SW 1271 (cell line): Measurements from ENCODE around the gene CCDC127.
"Not testable (repeated sequence)": the region's sequence is repeated elsewhere in the genome, so short reads cannot be mapped to it uniquely, and the experiment has no call there.

Experiments used
- DNase-seq, 2 experiments: peaks; one replicate each; lab custom pipeline; 2025; lab: John Stamatoyannopoulos, UW

Gene CCDC127

DNA sequence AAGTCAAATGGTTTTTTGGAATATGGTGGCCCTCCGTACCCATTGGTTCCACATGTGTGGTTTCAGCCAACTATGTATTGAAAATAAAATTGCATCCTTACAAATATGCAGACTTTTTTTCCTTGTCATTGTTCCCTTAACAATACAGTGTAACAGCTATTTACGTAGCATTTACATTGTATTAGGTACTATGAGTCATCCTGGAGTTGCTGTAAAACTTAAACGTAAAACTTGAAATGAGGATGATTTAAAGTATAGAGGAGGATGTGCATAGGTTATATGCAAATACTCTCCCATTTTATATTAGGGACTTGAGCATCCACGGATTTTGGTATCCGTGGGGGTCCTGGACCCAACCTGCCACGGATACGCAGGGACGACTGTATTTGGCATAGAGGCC is 16.5 kb upstream of the CCDC127 start:
- no peak for DNase-seq

DNA sequence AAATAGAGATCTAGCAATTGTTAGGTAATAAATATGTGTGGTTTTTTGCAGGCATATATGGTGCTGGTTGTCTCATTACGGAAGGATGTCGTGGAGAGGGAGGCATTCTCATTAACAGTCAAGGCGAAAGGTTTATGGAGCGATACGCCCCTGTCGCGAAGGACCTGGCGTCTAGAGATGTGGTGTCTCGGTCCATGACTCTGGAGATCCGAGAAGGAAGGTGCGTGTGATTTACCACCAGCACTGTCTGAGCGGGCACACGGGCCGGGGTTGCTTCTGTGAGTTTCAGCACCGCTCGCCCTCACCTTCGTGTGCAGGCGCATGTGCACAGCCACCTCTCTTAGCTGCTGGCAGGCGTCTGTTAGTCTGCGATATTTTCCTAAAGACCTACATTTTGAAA is 15.5 kb upstream of the CCDC127 start:
- DNase-seq, result not testable (repeated sequence)

DNA sequence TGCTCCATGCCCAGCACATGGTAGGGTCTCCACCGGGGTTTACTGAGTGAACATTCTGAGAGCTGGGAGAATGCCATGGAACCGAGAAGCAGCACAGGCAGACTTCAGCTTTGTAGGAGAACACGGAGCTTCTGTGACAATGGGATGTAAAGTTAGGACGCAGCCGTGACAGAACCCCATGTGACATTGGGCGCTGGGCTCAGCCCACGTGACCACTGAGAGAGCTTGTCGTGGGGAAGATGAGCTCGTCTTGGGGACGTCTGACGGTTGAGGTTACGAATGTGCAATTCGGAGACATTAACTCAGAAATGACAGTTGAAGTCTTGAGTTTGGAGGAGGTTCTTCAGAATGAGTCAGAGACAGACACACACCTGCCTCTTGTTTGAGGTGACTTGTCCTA is 13.7 kb upstream of the CCDC127 start:
- DNase-seq, result no peak

DNA sequence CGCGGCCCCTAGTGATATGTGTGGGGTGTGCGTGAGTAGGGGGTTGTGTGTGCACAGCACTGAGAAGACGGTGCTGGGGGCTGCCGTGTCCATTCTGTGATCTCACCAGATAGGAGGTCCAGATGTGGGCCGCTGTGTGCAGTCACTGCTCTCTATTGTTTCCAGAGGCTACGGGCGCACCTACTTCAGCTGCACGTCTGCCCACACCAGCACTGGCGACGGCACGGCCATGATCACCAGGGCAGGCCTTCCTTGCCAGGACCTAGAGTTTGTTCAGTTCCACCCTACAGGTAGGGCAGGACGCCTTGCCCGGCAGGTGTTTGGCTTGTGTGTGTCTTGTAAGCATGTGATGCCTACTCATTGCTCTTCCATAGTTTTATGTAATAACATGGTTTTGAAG is 12.8 kb upstream of the CCDC127 start:
- DNase-seq, result no peak

DNA sequence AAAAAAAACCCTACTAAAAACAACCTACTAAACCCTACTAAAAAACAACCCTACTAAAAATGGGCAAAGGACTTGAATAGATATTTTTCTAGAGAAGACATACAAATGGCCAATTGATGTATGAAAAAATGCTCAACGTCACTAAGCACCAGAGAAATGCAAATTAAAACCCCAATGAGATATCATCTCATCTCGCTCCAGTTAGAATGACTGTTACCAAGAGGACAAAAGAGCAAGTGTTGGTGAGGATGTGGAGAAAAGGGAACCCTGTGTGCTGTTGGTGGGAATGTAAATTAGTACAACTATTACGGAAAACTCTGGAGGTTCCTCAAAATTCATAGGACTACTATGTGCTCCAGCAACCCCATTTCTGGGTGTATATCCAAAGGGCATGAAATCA is 10.9 kb upstream of the CCDC127 start:
- DNase-seq, result no peak

DNA sequence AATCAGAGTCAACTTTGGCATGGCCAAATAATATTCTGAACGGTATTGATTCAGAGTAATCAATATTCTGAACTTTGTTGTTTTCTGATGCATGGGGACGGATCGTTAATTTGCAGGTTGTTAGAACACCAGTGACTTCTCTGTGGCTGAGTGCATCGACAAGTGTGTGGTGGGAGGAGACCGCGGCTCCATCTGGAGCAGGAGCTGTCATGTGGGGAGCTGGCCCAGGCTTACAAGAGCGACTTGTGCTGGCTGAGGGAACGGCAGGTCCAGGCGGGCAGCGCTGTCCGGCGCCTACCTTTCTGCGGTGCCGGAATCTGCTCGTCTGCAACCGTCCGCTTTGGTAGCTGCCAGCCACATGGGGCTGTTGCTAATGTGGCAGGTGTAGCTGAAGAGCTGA is 9.4 kb upstream of the CCDC127 start:
- not testable (repeated sequence) for DNase-seq

DNA sequence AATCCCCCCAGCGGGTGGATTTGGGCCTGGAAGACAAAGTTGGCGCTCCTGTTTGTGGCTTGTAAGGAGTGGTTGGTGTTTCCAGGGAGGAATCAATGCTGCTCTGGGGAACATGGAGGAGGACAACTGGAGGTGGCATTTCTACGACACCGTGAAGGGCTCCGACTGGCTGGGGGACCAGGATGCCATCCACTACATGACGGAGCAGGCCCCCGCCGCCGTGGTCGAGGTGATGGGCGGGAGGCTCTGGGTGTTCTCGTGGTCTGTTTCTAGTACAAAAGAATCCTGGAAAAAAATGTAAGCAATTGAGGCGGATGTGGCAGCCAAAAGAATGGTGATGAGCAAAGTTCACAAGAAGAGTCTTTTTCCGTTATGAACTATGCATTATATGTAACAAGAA is 7.4 kb upstream of the CCDC127 start:
- DNase-seq, result no peak

DNA sequence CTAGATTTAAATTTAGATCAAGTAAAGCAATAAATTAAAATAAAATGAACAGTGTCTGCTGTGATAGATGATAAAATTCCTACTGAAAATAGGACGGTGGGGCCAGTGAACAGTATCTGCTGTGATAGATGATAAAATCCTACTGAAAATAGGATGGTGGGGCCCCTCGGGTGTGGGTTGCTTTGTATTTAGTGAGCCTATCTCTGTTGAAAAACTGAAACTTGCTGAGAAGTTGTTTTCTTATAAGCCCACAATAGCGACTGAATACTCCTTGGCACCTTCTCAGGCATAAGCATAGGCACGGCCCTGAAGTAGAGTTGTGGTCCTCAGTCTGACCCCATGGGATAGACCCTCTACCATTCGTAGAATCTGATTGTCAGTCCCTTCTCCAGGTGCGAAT is 5.8 kb upstream of the CCDC127 start:
- no peak for DNase-seq

DNA sequence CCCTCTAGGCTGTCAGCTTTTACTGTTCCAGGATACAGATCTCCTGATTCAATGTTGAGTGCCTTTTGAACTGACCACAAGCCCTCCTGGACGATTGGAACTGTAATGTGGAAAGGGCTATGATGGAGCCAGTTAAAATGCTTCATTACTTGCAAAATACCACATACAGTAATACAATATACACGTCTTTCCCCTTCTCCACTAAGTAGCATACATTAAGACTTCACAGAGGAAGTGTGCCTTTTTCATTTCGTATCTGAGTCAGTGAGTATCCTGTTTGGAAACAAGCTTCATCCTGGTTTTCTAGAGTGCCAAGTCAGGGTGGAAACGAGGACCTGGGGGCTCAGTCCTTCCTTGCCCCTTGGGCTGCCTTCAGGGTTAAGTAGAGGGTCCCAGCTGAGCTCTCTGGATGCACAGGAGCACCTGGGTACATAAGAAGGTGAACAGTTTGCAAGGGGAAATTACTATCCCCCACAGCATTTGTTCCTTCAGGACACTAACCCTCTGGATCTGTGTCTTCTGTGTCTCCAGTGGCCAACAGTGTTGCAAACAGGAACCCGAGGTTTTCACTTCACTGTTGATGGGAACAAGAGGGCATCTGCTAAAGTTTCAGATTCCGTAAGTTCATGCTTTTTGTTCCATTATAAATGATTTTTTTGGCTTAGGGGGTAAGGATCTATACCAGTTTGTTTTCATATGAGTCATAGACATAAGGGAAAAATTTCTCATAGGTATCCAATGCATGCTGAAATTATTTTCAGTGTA is 5.2 kb upstream of the CCDC127 start:
- peak in 1 of 2 experiments; percentile 4 for DNase-seq

DNA sequence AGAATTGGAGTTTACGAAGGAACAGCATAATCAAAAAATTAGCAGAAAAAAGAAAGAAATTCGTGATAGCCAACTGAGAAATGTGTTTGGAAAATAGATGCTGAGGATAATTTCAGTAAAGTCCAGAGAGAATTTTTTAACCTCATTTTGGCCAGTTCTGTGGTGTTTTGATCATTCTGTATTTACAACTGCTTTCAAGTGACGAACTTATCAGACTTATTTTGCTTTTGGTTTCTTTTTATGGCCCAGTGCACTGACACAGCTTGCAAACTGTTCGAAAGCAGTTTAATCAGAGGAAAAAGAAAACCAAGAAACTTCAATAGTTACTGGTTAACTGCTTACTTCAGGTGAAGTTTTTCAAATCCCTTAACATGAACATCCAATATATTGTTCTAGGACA is 2.0 kb upstream of the CCDC127 start:
- DNase-seq, result no peak

DNA sequence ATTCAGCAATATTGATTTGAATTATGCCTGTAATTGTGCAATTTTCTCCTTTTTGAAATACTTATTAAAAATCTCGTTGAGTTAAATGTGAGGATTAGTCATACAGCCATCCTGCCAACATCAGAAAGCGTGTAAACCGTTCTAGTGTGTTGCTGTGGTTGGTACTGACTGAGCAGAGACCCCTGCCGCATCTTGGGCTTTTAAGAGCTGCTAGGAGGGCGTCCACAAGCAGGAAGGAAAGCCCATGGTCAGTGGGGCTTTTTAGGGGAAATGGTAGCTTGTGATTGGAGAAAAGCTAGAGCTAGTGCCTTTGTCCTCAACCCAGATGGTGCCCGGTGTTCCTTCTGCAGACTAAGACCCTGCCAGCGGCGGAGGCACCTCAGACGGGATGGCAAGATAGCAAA is 1.5 kb upstream of the CCDC127 start:
- DNase-seq, result no peak

DNA sequence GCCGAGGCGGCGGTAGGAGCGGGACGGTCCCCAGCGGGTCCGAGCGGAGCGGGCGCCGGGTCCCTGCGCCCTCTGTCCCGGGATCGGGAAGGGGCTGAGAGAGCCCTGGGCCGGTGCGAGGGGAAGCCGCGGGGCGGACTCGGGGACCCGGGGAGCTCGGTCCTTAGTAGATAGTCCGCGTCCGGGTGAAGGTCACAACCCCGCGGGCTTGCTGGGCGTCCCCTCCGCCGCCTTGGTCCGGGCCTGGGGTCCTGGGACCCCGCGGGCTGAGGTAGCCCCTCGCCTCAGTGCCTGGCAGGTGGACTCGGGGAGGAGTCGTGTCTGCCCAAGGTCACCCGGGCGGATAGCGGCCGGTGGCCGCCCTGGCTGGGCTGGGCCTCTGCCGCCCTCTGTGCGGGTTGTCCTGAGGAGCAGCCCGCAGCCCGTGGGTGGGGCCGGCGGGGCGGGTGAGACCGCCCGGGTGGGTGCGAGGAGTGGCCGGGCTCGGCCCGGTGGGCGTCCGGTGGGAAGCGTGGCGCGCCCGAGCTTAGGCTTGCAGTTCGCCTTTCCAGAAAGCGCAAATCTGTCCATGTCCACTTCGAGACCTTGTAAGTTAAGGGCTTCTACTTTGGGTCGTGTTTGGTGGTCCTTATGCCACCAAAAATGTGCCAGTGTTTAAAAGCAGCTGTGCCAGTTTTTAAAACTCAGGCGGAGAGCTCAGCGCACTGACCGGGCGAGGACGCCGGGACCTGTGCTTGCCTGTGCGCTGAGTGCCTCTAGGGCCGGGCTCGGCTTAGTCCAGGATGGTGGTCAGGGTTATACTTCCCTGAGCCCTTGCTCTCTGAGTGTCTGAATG is 721 bp upstream of the CCDC127 start:
- DNase-seq, result peak in 1 of 2 experiments; percentile 30

DNA sequence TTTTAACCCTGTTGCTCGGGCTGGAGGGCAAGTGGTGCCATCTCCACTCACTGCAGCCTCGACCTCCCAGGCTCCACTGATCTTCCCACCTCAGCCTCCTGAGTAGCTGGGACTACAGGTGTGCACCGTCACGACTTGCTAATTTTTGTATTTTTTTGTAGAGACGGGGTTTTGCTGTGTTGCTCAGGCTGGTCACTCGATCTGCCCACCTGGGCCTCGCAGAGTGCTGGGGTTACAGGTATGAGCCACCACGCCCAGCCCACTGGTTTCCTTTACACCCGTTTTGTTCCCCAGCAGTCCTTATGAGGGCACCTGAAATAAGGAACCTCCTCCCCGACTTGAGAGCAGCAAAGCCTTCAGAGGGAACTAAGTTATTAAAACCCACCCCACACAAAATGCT is 1.9 kb downstream of the CCDC127 start:
- not testable (repeated sequence) for DNase-seq

DNA sequence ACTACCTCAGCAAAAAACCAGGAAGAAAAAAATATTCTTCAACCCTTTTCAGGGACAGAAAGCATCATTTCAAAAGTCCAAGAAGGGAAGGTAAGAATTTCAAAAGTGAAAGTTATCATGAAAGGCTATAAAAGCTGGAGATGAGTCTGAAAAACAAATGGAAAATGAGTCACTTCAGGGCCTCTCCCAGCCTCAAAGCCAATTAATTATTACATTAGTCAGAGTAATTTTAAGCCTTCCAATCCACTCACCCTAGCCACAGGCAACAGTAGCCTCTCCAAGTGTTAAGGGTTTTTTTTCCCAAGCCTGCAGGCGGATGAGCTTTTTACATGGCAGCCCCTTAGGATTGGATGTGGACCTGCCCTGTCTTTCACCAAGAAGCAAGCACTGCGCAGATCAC is 2.7 kb downstream of the CCDC127 start:
- DNase-seq, result not testable (repeated sequence)

DNA sequence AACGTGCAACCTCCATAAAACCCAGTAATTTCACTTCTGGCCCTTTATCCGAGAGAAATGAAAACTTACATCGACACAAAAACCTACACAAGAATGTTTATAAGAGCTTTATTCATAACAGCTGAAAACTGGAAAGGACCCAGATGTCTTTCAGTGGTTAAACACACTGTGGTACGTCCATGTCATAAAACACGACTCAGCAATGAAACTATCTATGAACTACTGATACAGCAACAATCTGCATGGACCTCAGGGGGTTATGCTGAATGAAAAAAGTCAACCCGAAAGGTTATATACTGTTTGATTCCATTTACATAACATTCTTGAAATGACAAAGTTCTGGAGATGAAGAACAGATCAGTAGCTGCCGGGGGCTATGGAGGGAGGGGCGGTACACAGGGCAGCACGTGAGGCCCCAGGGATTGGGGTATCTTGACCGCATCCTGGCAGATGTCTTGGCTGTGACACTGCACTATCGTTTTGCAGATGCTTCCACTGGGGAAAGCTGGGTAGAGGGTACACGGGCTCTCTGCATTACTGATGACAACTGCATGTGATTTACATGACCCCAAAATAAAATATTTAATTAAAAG is 4.1 kb downstream of the CCDC127 start:
- no peak for DNase-seq

DNA sequence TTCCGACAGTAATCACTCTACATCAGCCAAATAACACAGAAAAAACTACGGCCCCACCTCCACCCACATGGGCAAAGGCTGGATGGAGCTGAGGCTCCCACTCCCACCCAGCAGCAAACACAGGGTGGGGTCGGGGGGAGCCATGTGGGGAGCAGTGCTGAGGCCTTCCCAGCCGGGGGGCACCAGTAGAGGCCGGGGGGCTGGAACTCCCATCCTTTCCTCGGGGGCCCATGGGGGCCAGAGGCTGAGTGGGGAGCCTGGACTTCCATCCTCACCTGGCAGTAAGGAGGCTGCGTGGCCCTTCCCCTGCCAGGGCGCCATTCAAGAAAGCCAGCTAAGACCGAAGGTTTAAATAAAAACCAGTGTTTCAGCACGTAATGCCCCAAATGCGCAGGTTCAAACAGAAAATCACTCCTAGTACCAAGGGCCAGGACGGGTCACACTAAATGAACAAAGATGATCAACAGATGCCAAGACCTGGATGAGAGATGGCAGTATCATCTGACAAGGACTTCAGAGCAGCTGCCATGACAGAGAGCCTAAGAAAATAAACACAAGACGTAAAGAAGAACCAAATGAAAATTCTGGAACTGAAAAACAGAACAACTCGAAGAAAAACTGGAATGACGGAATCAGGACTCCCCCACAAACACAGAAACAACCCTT is 9.4 kb downstream of the CCDC127 start:
- DNase-seq, result no peak

DNA sequence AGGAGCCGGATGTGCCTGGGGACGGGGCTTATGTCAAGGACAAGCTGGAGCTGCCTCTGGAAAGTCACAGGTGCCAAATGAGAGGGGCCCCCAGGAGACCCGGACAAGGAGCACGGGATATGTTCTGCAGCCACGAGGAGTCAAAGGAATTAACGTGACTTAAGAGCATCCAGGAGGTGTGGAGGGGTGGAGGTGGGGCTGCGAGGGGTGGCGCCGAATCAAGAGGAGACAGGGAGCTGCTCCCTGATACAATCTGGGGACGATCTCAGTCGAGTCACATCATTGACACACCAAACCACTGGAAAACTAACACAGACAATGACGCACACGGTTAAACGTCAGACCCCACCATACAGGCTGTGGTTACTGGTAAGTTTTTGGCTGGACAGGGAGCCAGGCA is 10.4 kb downstream of the CCDC127 start:
- DNase-seq, result no peak

DNA sequence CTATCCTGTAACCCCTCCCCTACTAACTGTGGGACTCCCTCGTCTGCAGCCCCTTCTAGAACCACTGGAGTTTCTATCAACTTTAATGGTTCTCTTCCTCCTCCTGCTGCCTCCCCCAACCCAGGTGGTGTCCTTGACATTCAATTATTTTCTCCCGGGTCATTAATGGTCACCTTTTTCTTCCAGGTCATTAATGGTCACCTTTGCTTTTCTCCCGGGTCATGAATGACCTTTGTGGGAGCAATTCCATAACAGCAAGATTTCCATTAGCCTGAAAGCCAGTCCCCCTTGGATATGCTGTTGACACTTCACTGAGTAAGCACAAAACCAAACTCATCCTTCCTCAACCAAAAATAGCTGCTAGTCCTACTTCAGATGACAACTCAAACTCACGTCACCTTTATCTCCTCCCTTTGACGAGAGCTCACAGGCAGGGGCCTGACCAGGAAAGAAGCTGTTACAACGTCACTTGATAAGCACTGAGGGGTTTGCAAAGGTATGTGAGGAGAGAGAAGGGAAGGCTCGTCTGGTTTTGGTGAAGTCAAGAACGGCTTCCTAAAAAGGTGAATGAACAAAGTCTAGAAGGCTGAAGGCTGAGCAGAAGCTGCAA is 10.9 kb downstream of the CCDC127 start:
- DNase-seq, result no peak

DNA sequence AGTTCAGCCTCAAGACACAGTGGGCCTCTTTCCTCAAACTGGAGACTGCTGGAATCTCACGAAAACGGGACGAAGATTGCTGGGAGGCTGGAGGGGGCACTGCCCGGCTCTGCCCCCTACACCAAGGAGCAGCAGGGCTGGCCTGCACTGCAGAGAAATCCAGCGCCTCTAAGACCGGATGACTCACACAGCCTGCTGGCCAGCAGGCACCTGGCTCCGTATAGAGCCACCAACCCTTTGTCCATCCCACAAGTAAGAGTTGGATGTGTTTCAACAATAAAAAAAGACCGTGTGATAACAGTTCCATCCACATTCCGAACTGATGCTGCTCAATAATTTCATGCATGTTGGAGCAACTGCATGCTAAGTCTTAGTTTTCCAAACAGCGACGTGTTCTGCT is 11.5 kb downstream of the CCDC127 start:
- no peak for DNase-seq

DNA sequence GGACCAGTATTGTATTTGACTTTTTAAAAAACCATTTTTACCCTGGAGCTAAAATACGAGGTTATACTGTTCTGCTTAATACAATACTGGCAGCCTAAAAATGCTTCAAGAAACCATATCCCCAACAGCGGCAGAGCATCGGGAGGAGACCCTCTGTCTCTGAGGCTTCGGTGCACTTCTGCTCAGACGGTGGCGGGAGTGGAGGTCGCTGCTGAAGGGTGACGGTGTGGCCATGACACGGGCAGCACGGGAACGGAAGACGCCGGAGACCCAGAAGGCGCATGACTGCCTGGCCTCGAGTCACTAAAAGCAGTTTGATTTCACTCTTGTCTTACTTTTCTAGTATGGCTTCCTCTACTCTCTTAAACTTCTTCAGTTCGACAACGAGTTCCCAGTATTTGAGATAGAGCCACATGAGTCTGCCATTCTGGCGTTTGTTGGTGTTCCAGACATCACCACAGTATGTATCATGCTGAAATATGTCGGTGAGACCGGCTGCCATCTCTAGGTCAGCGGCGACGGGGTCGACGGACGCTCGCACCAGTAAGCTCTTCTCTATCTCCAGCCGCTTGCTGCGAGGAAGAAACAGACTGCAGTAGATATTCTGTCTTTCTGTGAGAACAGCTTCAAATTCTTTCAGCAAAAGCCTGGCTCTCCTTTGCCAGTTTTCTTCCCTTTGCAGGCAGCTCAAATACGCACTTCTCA is 12.8 kb downstream of the CCDC127 start:
- DNase-seq, result no peak

DNA sequence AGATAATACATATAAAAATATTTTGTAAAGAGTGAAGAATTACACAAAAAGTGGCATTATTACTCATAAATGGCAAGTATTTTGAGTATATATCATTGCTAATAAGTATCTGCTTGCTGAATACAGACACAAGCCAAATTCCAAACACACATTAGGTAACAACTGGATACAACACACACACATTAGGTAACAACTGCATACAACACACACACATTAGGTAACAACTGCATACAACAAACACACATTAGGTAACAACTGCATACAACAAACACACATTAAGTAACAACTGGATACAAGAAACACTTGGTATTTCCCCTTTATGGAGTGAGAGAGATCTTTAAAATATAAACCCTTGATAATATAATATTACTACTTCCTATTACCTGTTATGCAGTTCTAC is 13.5 kb downstream of the CCDC127 start:
- no peak for DNase-seq
